ENCODE measurements around the gene ACTR3.
A peak's percentile ranks its signal among the peaks of the same experiment; 100 is the strongest.

The ACTR3 gene

DNA sequence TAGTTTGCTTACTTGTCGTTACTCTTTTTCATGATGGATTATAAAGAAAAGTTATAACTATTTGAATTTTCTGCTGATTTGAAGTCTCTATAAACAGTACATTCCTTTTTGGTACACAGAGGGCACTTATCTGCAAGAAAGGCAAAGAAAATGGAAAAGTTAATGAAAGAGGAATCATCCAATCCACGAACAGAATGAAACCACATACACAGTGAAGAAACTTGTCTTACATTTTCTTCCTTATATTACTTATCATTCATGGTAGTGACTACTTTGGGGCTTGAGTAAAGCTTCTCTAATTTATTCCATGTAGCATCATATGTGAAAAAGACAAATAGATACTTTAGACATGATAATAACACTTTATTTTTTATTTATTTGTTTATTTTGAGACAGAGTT lies 14.8 kb upstream of the ACTR3 start:
- no peak for DNase-seq (ENCODE audit: low read depth in 2 of 2, low spot score in 1 of 2)

DNA sequence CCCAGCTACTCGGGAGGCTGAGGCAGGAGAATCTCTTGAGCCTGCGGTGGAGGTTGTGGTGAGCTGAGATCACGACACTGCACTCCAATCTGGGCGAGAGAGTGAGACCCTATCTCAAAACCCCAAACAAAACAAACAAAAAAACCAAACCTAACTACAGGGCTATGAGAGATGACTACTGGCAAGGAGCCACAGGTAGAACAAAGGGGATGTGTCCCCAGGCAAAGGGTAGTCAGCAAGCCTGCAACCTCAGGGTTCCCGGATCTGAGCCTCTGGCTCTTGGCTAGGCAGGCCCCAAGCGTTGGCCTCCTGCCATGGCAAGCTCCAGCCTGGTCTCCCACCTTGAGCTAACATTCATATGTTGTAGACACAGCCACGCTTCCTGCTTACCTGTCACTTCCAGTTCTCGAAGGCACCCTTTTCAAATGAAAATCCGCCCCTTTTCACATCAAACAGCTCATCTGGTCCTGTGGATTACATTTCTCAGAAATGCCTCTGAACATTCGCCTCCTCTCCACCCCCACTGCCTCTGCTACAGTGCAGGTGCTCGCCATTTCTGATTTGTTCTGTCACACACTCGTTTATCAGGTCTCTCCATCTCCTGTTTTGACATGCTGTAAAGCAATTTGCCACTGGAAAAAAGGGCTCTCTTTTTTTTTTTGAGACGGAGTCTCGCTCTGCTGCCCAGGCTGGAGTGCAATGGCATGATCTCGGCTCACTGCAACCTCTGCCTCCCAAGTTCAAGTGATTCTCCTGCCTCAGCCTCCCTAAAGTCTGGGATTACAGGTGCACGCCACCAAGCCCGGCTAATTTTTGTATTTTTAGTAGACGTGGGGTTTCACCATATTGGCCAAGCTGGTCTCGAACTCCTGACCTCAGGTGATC lies 13.1 kb upstream of the ACTR3 start:
- peak in 1 of 2 donors; percentile 30 for DNase-seq (ENCODE audit: low read depth in 2 of 2, low spot score in 1 of 2)

DNA sequence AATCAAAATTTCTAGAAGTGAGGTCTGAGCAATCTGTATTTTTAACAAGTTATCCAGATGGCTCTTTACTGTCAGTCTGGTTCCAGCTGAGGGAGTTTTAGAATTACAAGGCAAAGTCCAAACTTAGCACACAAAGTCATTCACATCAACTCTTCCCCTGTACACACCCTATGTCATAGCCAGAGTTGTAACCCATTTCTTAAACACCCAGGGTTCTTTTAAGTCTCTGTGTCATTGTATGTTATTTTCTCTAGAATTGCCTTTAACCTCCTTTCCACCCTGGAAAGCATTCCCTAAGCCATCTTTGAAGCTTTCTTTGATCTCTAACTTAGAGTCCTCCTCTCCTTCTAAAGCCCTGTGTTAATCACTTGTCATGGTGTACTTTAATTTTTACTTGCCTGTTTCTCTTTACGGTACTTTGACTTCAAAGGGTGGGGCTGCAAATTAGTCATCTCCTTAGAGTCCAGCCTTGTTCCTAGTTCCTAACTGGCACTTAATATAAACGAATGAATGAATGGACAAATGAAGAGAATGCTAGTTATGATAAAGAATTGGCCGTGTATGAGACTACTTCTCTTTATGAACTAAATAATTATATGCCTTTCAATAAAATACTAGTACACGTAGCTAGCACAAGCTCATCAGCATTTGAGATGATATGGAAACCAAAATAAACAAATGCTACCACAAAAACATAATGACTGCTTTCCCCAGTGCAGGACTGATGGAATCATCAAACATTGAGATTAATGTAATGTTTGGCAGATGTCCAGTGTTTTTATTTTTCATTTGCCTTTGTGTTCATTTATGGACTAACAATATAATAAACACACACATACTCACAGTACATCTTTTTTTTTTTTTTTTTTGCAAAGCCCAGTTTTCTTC lies 11.9 kb upstream of the ACTR3 start:
- DNase-seq (ENCODE audit: low read depth in 2 of 2, low spot score in 1 of 2): no peak

DNA sequence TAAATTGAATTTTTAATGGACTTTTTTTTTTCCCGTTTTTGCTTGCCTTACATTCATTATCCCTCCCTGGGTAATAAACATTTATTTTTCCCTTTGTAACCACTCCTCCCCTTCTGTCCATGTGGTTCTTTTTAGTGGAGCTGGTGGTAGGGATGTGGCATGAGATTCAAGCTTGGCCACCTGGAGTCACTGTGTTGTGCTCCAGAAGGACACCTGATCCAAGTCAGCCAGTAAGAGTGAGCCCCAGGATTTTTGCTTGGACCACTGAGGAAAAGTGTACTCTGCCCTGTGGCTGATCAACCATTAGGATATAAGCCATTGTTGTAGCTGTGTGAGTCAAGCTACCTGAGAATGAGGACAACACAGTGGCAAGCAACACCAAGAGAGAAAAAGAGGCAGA lies 11.1 kb upstream of the ACTR3 start:
- no peak for DNase-seq (ENCODE audit: low read depth in 2 of 2, low spot score in 1 of 2)

DNA sequence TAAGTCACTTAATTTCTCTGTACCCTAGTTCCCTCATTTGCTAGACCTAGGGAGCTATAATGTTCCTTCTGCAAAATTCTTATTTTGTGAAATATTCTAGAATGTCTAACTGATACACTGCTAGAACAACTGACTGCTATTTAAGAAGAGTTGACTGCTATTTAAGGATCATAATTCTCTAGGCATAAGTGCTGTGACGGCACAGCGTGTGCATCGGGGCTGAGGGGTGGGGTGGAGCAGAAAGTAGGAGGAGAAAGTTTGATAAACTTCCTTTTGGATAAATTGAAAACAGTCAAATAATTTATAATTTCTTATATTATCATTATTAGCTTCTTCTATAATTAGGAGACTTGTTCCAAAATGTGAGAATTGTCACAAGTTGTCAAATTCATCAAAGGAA lies 10.4 kb upstream of the ACTR3 start:
- no peak for DNase-seq (ENCODE audit: low read depth in 2 of 2, low spot score in 1 of 2)

DNA sequence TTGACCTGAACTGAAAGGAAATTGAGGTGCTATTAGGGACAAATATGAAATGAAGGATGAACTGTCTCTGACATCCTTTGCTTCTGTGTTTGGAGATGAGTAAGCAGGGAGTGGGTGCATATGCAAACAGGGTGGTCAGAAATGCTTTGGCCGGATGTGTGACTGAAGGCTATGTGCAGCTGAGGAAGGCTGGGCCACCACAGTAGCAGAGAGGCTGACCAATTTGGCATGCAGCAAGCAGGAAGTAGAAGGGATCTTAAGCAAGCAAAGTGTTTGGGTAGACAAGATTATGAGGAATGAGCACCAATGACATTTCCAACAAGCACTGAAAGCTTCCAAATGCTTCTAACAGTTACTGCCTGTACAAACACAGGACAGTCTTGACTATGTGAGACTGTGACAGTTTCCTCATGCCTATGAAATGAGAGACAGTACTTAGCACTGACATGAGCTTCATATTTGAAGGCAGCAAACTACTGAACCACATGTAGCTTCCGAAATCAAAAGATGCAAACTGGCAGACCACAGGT lies 3.3 kb upstream of the ACTR3 start:
- no peak for DNase-seq (ENCODE audit: low read depth in 2 of 2, low spot score in 1 of 2)

DNA sequence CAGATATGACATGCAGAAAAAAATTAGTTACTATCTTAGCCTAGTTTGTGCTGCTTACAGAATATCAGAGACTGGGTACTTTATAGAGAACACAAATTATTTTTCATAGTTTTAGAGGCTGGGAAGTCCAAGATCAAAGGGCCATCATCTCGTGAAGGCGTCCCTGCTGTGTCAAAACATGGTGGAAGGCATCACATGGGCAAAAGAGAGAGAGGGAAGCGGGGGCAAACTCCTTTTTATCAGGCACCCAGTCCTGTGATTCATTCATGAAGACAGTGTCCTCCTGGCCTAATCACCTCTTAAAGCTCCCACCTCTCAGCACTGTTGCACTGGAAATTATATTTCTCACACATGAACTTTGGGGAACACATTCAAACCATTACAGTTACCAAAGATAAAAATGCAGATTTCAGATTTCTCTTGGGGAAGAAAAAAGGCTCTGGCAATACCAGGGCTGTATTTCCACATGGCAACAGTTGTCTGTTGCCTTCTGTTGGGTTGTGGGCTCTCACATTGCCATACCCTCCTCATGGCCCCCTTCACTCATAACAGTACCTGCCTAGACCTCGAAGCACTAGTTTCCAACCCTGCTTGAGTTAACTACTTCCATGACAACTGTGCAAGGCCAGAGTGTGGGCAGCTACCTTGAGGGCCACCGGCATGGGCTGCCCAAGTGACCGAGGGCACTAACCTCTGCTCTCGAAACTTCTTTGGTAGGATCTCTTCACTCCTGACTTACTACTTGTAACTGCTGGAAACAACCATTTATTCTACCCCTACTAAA lies 2.7 kb upstream of the ACTR3 start:
- DNase-seq (ENCODE audit: low read depth in 2 of 2, low spot score in 1 of 2): no peak

DNA sequence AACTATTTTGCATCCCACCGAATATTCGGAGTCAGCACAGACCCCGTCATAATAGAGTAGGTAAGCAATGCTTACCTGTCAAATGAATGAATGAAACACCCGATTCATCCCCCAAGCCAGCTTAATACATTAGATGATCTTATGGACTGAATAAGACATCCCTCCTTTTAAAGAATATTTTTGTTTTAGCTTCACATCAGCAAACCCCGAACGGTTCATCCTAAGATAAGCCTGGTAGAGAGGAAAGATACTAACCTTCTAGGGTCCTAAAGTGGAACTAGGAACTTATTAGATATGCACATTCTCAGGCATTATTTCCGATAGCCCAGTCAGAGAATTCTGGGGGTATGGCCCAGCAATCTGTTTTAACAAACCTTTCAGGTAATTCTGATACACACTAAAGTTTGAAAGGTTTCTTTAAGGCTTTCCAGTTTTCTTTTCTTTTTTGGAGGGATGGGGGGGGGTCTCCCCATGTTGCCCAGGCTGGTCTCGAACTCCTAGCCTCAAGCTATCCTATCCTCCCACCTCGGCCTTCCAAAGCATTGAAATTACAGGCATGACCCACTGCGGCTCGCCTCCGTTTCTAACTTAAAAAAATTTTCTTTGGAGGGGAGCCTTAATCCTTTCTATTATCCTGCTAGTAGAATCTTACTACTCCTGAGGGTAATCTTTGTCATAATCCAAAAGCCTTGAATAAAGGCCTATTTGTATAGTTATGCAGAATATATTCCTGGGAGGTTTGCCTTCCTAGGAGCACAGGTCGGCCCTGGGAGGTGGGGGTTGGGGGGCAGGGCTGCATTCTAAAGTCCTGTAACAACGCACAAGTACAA lies 1.0 kb upstream of the ACTR3 start:
- DNase-seq (ENCODE audit: low read depth in 2 of 2, low spot score in 1 of 2): no peak

DNA sequence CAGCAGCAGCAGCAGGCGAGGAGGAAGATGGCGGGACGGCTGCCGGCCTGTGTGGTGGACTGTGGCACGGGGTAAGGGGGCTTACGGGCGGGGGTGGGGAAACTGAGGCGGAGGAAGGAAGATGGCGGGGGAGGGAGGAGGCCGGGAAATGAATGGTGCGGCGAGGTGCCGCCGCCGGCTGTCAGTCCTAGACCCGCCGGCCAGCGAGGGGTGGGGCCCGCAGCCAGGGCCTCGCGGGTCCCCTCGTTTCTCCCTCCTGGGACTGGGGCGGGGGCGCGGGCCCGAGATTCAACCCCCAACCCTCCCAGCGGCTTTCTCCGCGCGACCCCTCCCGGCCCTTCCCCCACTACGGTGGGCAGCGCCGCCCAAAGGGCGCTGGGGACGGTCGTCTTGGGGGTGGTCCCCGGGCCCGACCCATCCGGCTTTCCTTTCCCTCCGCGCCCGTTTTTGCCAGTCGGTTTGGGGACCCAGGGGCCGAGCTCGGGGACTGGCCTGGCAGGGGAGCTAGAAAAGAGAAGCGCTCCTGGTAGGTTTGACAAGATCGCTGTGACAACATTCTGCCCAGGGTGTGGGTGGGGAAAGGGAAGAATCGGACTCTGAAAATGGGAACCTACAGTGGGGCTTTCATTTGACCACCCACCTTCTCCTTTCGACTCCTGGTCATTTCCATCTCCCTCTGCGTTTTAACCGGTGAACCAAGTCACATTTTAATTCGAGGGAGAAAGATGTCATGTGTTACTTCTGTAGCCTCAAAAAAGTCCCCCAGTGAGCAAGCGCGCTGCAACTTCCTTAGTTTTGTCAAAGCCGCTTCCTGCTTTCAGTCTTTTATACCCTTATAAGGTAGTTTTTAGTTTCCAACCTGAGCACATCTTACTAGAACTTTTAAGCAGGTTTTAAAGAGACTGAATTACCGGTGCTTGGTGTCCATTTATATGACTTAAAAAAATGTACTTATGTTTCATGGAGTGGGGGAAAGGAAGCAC lies 655 bp downstream of the ACTR3 start:
- DNase-seq (ENCODE audit: low read depth in 2 of 2, low spot score in 1 of 2): peak; percentile 57 to 59

DNA sequence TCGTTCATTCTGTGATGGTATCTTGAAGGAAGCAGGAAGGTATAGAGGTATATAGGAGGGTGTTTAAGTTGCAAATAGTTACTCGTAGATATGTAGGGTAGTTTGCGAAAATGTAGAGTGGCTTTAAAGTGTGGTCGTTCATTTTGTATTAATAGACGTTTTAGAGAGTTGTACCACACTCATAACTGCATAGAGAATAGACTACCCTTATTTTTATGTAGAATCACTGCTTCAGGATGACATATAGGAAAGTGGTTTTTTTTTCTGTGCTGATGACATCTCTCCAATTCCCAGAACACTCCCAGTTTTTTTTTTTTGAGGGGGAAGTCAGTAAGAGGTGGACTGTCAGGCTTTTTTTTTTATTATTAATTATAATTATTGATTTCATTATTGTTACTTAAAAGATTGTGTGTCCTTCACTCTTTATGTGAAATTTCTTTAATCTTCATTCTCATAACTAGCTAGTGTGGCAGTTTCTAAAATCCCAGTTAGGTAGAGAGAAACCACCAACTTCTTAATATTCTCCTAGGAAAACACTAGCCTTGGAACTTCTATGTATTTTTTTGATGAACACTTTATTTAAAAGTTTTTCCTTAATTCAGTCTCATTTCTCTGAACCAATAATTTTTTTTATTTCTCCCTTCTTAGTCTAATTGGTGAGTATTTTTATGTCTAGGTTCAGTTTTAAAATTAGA lies 1.5 kb downstream of the ACTR3 start:
- no peak for DNase-seq (ENCODE audit: low read depth in 2 of 2, low spot score in 1 of 2)

DNA sequence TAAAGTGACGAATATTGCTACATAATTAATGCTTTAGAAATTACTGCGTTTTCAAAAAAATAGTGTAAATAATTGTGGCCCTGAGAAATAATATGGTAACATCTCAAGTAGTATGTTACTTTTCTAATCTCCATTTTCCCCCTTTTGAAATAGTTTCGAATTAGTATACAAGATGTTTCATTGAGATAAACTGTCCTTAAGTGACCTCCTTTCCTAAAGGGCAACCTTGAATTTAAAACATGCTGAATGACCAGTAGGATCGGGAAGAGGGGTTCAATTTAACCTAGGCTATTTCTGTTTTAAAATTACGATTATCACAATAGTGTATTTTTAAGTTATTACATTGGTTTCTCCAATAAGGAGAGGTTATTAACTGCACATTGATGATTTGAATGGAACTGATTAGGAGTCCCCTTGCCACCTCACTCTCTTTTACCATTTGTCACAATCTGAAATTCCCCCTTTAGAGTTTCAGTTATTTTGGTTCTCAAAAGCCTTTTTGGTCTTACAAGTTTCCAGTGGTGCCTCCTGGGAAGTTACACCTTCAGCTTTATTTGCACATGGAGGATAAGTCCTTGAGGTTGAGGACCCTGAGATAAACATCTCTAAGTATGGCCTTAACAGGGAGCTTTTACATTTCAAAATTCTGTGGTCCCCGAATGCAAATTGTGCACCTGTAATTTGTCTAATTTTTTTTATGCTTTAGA lies 2.3 kb downstream of the ACTR3 start:
- no peak for DNase-seq (ENCODE audit: low read depth in 2 of 2, low spot score in 1 of 2)

DNA sequence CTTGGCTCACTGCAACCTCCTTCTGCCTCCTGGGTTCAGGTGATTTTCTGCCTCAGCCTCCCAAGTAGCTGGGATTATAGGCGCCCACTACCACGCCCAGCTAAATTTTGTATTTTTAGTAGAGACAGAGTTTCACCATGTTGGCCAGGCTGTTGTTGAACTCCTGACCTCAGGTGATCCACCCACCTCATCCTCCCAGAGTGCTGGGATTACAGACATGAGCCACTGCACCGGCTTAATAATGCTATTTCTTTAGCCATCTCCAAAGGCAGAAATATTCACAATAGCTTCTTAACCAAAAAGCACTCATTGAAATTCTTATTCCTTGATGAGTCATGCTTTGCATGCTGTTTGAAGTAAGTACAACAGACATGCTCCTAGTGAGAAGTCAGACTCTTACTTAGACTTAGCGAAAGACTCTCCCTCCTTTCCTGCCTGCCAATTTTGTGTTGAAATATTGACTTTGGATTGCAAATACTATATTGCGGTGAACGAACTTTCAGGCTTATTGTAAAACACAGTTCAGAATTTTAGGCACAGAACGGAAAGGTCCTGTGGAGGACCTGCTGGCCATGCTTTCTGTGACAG lies 4.4 kb downstream of the ACTR3 start:
- no peak for DNase-seq (ENCODE audit: low read depth in 2 of 2, low spot score in 1 of 2)

DNA sequence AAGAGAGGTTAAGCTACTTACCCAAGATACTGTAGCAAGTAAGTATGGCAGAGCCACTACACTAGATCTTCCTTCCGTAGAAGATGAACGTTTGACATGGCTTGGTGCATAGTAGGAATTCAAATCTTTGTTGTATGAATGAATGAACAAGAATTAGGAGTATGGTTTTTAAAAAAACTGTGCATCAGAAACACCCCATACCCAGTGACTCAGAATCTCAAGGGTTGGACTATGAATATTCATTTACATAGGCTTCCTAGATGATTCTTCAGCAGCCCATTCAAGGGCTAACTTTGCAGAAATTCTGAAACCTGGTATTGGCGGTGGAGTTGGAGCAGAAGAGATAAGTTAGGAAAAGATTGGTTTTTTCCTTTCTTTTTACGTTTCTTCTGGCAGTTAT lies 5.4 kb downstream of the ACTR3 start:
- no peak for DNase-seq (ENCODE audit: low read depth in 2 of 2, low spot score in 1 of 2)

DNA sequence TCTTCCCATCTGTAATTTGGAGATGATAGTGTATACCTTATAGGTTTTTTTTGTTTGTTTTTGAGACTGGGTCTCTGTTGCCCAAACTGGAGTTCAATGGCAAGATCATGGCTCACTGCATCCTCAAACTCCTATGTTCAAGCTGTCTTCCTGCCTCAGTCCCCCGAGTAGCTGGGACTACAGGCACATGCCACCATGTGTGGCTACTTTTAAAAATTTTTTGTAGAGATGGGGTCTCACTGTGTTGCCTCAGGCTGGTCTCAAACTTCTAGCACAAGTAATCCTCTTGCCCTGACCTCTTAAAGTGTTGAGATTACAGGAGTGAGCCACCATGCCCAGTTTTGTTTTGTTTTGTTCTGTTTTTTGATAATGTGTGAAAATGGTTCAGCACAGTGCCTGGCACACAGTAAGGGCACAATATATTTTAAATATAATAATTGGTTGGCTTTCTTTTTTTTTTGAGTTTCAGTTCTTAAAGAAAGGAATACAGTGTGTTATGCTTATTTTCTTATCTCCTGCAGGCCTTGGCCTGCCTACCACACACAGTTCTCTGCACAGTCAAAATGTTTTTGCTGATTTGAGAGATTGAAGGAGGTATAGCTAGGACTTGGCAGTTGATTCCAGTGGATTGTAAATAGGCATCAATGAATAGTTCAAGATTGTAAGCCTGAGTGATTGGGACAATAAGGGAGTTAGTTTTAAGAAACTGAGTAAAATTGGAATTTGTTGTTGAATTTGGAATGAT lies 6.1 kb downstream of the ACTR3 start:
- no peak for DNase-seq (ENCODE audit: low read depth in 2 of 2, low spot score in 1 of 2)

DNA sequence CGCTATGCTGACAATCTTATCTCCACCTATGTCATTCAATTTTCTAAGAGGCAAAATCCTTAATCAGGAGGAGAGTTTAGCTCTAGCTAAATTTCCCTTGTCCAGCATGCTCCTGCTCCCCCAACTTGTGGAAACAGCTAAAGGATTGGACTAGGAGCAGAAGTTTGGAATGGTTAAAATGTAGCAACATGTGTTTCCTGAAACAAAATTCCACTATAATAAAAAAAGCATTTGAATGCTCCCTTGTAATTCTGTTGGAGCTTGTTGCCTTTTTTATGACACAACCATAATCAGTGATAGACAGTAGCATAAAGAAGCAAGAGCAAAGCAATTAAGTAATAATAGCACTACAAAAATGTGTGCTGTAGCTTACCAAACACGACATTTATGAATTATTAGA lies 6.9 kb downstream of the ACTR3 start:
- no peak for DNase-seq (ENCODE audit: low read depth in 2 of 2, low spot score in 1 of 2)

DNA sequence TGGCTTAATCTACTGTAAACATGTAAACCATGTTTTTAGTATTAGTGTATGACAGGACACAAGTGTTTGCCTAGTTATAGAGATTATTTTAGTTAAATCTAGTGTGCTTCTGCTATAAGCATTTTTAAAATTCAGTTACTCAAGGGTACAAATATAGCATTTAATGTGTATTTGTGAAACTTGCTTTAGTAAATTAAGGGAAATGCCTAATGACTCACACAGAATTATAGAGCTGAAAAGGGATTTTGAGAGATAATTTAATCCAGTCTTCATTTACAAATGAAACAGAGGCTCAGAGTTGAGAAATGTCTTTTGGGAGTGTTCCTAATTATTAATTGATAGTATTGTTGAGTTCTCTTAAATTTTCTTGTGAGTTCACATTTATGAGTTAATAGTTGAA lies 8.2 kb downstream of the ACTR3 start:
- DNase-seq (ENCODE audit: low read depth in 2 of 2, low spot score in 1 of 2): no peak

DNA sequence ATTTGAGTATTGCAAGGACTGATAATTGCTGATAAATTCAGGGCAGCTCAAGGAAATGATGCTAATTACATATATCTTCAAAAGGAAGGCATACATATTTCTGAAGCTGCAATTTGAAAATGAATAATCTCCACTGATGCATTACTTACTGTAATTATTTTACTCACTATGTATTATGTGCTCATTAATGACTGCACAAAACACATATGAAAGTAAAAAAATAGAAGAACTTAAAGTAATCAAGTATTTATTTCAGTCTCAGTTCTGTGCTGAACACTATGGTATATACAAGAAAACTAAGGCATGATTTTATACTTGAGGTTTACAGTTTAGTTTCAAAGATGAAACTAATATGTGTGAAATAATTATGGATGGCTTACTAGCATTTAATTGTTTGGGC lies 9.3 kb downstream of the ACTR3 start:
- no peak for DNase-seq (ENCODE audit: low read depth in 2 of 2, low spot score in 1 of 2)

Measured in stimulated activated CD8-positive, alpha-beta memory T cell treated with anti-CD3 and anti-CD28 coated beads, Interleukin-4, amount 100 ng/mL, for 4 hours (primary cell).